Mucosa of gallbladder (tissue), 1 donor: ENCODE data around the gene SPAG8. TPM values are rescaled to one million over a fixed set of nuclear protein-coding genes. Genes with fewer than 3 reads are reported as not detected.

Experiments used
- DNase-seq: peaks from one replicate; pipeline ENCODE4 v3.0.0-alpha.2; 2020; ENCODE audit warnings: low spot score
- total RNA-seq: library from RNA; stranded (reverse); gene quantifications from one replicate; pipeline ENCODE4 v1.2.1, GENCODE V29; 2021
- donor health status: DM: no; HTN: no; CAD: no.

Gene SPAG8
- total RNA-seq, 1 donor from 2014 or later = 4.6 TPM

DNA sequence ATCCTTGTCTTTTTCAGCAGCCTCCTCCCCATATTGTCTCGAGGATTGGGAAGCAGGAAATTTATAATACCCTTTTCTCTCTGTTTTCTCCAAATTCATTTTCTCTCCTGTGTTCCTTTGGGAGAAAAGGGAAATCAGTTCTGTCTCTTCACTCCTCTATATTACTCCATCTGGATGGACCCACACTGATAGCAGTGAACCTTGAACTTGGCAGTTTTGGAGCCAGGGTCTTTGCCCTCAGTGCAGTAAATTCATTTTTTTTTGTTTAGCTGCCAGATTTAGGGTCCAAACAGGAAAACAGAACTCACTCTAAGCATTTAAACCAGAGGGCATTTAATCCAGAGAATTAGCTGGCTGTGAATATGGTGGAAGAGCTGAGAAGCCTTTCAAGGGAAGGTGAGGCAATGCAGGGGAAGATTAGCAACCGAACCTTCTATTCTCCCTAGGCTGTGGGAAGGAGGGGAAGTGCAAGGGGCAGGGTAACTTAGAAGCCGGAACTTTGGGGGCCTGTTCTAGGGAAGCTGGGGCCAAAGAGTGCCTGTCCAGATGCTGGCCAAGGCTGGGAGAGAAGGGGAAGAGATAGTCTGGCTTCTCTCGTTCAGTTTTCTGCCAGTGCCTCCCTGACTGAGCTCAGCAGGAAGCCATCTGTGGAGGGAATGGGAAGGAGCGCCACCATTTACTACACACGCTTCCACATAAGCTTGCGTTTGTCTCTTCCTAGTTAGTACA is 37.0 kb downstream of the SPAG8 start:
- DNase-seq = no peak

DNA sequence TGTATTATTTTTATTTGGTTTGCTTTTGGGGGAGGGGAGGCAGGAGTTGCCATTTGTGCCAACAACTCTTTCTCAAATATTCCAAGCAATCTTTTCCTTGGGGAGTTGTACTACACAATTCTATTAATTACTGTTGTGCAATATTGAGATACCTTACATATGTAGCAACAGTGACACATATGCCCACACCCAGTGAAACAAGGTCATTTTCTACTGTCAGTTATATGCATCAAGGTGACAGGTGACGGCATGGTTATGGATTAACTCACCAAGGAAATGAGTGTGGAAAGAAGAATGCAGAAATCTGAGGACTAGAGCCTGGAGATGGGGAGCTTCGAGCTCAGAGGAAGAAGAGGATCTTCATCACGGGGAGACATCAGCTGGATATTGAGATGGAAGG is 40.1 kb downstream of the SPAG8 start:
- DNase-seq = no peak

DNA sequence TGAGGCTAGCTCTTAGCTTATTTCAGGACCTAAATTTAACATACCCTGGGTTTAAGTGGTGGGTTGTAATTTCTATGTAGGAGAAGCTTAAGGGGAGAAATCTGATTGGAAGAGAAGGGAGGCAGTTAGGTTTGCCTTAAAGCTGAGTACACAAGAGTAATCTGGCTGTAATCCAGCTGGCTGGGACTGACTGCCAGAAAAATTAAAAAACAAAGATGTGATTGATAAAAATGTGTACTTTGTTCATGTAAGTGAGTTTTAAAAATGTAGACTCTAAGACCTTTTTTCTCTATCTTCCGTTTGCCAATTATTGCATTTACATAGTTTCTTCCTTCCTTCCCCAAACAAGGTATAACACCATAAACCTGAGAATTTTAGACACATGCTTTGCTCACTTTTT is 40.5 kb downstream of the SPAG8 start:
- DNase-seq = no peak

DNA sequence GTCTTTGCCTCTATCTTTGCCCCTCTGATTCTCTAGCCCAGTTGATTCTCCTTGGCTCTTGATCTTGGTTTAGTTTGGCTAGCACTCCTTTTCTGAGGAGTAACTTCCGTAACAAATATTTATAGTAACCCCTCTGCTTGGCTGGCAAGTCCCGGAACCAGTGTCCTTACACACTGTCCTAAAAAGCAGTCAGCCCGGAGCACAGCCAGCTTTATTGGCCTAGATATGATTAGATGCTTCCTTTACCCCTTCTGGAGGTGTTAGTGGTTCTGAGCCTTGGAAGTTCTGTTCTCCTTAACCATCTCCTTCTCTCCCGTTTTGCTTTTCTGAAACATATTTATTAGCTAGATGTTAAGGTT is 41.0 kb downstream of the SPAG8 start:
- no peak for DNase-seq

DNA sequence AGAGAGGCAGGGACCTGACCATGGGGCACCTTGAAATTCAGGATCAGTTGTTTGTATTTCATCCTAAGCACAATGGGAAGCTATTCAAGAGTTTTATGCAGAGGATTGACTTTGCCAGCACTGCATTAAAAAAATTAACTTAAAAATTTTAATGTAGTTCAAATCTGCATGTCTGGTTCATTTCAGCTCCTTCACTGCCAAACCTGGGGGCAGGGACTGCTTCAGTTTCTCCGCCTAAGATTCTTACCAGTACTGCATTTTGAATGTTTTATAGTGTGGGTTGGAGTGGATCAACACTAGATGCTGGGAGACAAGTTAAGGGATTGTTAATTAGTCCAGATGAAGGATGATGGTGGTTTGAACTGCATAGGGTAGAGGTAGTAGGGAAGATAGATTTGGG is 42.3 kb downstream of the SPAG8 start:
- no peak for DNase-seq

DNA sequence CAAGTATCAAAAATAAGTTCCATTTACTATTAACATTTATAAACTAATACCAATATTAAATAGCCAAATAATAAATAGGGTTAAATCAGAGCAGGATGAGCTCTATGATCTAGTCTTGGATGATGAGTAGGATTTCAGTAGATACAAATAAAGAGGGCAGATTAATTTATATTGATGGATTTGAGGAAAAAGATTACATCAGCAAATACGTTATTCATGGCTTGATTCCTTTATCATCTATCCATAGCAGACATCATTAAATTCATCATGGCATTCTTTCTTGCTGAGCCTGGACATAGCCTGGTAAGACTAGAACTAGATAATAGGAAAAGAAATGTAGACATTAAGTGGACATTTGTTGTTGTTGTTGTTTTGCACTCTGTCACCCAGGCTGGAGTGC is 44.6 kb downstream of the SPAG8 start:
- DNase-seq = no peak

DNA sequence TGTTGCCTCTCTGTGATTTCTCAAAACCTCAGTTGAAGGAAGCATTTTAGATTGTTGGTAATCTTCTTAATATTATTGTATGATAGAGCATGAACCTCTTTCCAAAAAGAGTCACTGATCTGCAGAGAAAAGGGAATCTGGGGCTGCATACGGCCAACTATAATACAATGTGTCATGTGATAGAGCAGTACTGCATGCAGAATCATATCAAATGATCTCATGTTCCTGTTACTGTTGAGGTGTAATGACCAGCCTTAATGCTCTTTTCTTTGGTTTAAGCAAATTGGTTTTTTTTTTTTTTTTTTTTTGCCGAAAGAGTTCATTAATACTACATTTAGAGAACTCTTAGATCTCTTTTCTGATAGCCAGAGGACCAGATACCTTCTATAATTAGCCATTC is 45.1 kb downstream of the SPAG8 start:
- no peak for DNase-seq

DNA sequence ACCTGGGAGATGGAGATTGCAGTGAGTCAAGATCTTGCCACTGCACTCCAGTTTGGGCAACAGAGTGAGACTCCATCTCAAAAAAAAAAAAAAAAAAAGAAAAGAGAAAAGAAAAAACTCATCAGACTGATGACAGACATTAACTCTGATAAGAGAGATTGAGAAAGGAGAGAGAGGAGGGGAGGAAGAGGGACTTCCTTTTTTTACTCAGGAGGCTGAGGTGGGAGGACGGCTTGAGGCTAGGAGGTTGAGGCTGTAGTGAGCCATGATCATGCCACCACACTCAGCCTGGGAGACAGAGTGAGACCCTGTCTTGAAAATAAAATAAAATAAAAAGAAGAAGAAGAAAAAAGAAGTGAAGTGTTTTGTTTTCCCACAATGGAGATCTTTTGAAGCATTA is 48.3 kb downstream of the SPAG8 start:
- no peak for DNase-seq

DNA sequence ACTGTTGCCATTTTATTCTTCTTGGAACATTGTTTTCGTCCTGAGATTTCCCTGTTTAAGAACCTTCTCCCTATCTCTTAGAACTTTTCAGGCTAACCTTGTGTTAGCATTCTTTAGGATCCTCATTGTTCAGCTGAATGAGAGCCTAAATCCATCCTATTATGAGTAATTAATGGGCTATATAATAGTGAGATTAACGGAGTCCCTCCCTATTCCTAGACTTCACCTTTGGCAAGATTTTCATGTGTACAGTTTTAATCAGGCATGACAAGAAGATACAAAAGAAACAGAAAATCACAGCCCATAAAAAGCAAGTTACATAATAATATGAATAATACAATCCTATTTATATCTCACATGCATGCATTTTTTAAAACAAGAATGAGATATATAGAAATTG is 48.9 kb downstream of the SPAG8 start:
- DNase-seq = no peak

DNA sequence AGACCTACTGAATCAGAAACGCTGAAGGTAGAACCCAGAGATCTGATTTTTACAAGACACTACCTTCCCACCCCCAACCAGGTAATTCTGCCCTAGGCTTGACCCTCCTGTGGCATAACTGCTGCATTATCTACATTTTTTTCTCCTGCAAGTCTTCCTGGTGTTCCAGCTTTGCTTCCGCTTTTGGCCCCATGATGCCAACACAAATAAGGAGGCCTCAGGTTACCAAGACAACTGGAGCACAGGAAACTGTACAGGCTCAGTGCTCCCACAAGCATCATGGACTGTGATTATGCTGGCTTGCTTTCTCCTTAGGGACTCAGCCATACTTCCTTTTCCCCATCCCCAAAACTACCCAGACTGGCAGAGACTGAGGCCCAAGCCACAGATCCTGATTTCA is 51.4 kb downstream of the SPAG8 start:
- peak; percentile 44 for DNase-seq

DNA sequence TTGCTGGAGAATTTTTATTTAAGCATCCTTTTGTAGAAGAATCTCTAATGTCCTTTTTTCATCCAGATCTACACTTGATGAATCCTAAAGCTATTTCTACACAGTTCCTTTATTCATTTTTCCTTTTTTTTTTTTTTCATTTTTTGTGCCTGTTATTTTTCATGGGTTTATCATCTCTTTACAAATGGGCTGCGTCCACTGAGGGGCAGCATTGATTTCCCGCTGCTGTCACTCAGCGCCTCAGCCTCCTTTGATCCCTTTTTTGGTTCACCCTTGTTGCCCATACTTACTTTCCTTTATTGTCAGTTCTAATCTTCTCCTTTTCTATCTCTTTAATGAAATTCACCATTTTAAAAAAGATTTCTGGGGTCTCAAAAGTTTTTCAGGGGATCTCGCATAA is 52.3 kb downstream of the SPAG8 start:
- no peak for DNase-seq

Other genes with a start within 250 kb of the SPAG8 start
- gene TESK1, start 207.0 kb downstream of the SPAG8 start, total RNA-seq = 56.9 TPM
- gene CD72, start 193.8 kb downstream of the SPAG8 start, total RNA-seq = 2.4 TPM
- gene SIT1, start 161.3 kb downstream of the SPAG8 start, total RNA-seq = 2.7 TPM
- 17,824 TPM for gene RMRP, start 154.2 kb downstream of the SPAG8 start, total RNA-seq
- gene CCDC107, start 154.0 kb downstream of the SPAG8 start, total RNA-seq = 59.2 TPM
- gene ARHGEF39, start 147.1 kb downstream of the SPAG8 start, total RNA-seq = 6.4 TPM
- gene CA9, start 138.3 kb downstream of the SPAG8 start, total RNA-seq = 777 TPM
- 1,716 TPM for gene TPM2, start 122.3 kb downstream of the SPAG8 start, total RNA-seq
- gene TLN1, start 80.1 kb downstream of the SPAG8 start, total RNA-seq = 482 TPM
- 48.1 TPM for gene CREB3, start 79.6 kb downstream of the SPAG8 start, total RNA-seq
- 161 TPM for gene GBA2, start 63.0 kb downstream of the SPAG8 start, total RNA-seq
- 36.6 TPM for gene RGP1, start 63.0 kb downstream of the SPAG8 start, total RNA-seq
- gene MSMP, start 58.0 kb downstream of the SPAG8 start, total RNA-seq = 1.1 TPM
- gene NPR2, start 20.7 kb downstream of the SPAG8 start, total RNA-seq = 22.0 TPM
- gene HINT2, start 2.8 kb upstream of the SPAG8 start, total RNA-seq = 30.7 TPM
- not detected for gene FAM221B, start 16.5 kb upstream of the SPAG8 start, total RNA-seq
- 36.2 TPM for gene TMEM8B, start 17.0 kb upstream of the SPAG8 start, total RNA-seq
- not detected for gene OR13J1, start 58.1 kb upstream of the SPAG8 start, total RNA-seq
- 2.0 TPM for gene HRCT1, start 93.9 kb upstream of the SPAG8 start, total RNA-seq
- gene SPAAR, start 97.2 kb upstream of the SPAG8 start, total RNA-seq = 0.83 TPM
- gene OR2S2, start 145.9 kb upstream of the SPAG8 start, total RNA-seq = not detected
- 11.3 TPM for gene RECK, start 224.7 kb upstream of the SPAG8 start, total RNA-seq